Endothelial cell of umbilical vein (primary cell): ENCODE results near the gene YARS1. TPM values are rescaled to one million over a fixed set of nuclear protein-coding genes. Genes with fewer than 3 reads are reported as not detected.
"Not testable (repeated sequence)": the region's sequence is repeated elsewhere in the genome, so short reads cannot be mapped to it uniquely, and the experiment has no call there.

Experiments used
- BruUV-seq: library from RNA; stranded (reverse); fragments of 400-500 nt; replicated peaks from 2 replicates; lab custom pipeline; 2021; lab: Mats Ljungman, UMichigan
- CTCF ChIA-PET: fragments of 300-600, 350-600 bp; sonication (Branson Sonifier 250); formaldehyde crosslinking; loops from one replicate; lab custom pipeline; 2021; ENCODE audit warnings: antibody characterized with exemption, inconsistent platforms; lab: Charles Lee
- POLR2A ChIA-PET: fragments of 300-600, 350-600 bp; sonication (Branson Sonifier 250); formaldehyde crosslinking; loops from one replicate; lab custom pipeline; 2021; ENCODE audit warnings: antibody characterized with exemption, inconsistent platforms; lab: Charles Lee
- DNase-seq: peaks from one replicate; pipeline ENCODE4 v3.0.0-alpha.2; 2011; ENCODE audit warnings: low read depth, low spot score
- FAIRE-seq: peaks from 2 replicates; lab custom pipeline; 2011; peaks lifted over from hg19 to GRCh38; lab: Jason Lieb, UNC
- H2AFZ ChIP-seq: 2 replicates; pipeline ENCODE4 v1.6.0; 2012; ENCODE audit warnings: low read depth, low read length, control low read depth, inconsistent platforms
- H3K27ac ChIP-seq: 2 replicates; pipeline ENCODE4 v1.5.1; 2011; ENCODE audit warnings: low read depth, mild to moderate bottlenecking, control low read depth, low read length, moderate library complexity; ENCODE audit not compliant: insufficient read depth
- H3K27me3 ChIP-seq, 2 experiments: 2 replicates each; pipeline versions ENCODE4 v1.6.0 to v1.6.1; 2011; ENCODE audit warnings: low read length in 2 of 2, mixed read lengths in 1 of 2; ENCODE audit not compliant: control insufficient read depth in 2 of 2, insufficient read depth in 2 of 2
- H3K36me3 ChIP-seq, 2 experiments: 2 replicates in 1 of 2; 3 replicates in 1 of 2; pipeline ENCODE4 v1.5.1; 2011; ENCODE audit warnings: low read length in 2 of 2, mild to moderate bottlenecking in 1 of 2, moderate library complexity in 1 of 2; ENCODE audit not compliant: control insufficient read depth in 2 of 2, insufficient read depth in 2 of 2; ENCODE audit errors: extremely low read depth in 1 of 2
- H3K4me1 ChIP-seq: 3 replicates; pipeline ENCODE4 v1.5.1; 2011; ENCODE audit warnings: mild to moderate bottlenecking, low read length; ENCODE audit not compliant: control insufficient read depth, insufficient read depth; ENCODE audit errors: extremely low read depth
- H3K4me2 ChIP-seq: 2 replicates; pipeline ENCODE4 v1.6.1; 2011; ENCODE audit warnings: low read length, control low read depth, mixed read lengths; ENCODE audit not compliant: insufficient read depth
- H3K4me3 ChIP-seq, 3 experiments: fragments of 200-600 bp in 1 of 3; sonication (generic), shearing (Covaris generic) in 1 of 3; replicated peaks in 1 of 3; 2 replicates each; pipeline ENCODE4 v1.5.1; 2011 to 2016; ENCODE audit warnings: control low read depth in 3 of 3, low read length in 3 of 3, mild to moderate bottlenecking in 2 of 3, inconsistent platforms in 1 of 3, low read depth in 1 of 3, moderate library complexity in 1 of 3; ENCODE audit not compliant: insufficient read depth in 1 of 3
- H3K79me2 ChIP-seq: 2 replicates; pipeline ENCODE4 v1.6.0; 2012; ENCODE audit warnings: low read length, inconsistent platforms; ENCODE audit not compliant: control insufficient read depth, insufficient read depth
- H3K9ac ChIP-seq: replicated peaks from 2 replicates; pipeline ENCODE3; 2011; ENCODE audit warnings: low read length, control low read depth; ENCODE audit not compliant: insufficient read depth; ENCODE audit errors: extremely low read depth
- H3K9me1 ChIP-seq: replicated peaks from 3 replicates; pipeline ENCODE4 v1.6.0; 2011; ENCODE audit warnings: mild to moderate bottlenecking, low read length; ENCODE audit not compliant: control insufficient read depth, insufficient read depth; ENCODE audit errors: extremely low read depth
- H3K9me3 ChIP-seq: replicated peaks from 2 replicates; pipeline ENCODE4 v1.5.1; 2012; ENCODE audit warnings: low read length, inconsistent platforms; ENCODE audit not compliant: control insufficient read depth, insufficient read depth
- H4K20me1 ChIP-seq: replicated peaks from 2 replicates; pipeline ENCODE3; 2011; ENCODE audit warnings: mild to moderate bottlenecking, low read length; ENCODE audit not compliant: control insufficient read depth, insufficient read depth; ENCODE audit errors: extremely low read depth
- CTCF ChIP-seq, 2 donors: IDR thresholded peaks; 1 replicate in 1 of 2; 2 replicates in 1 of 2; pipeline ENCODE4 v1.5.1; 2011; ENCODE audit warnings: low read length in 2 of 2, mild to moderate bottlenecking in 2 of 2, moderate library complexity in 2 of 2, control low read depth in 1 of 2, inconsistent platforms in 1 of 2, low read depth in 1 of 2; ENCODE audit not compliant: insufficient read depth in 1 of 2; ENCODE audit errors: extremely low read depth in 1 of 2
- EZH2 ChIP-seq: IDR thresholded peaks from 2 replicates; pipeline ENCODE4 v1.6.1; 2012; ENCODE audit warnings: borderline replicate concordance, low read depth, mild to moderate bottlenecking, moderate library complexity, low read length, inconsistent platforms; ENCODE audit not compliant: severe bottlenecking
- FOS ChIP-seq: IDR thresholded peaks from 2 replicates; pipeline ENCODE4 v1.6.1; 2011; ENCODE audit warnings: mild to moderate bottlenecking, low read length, moderate library complexity, borderline replicate concordance; ENCODE audit not compliant: insufficient read depth
- GATA2 ChIP-seq: IDR thresholded peaks from 2 replicates; pipeline ENCODE4 v1.7.0; 2011; ENCODE audit warnings: low read depth, mild to moderate bottlenecking, moderate library complexity, mixed read lengths, low read length; ENCODE audit not compliant: insufficient read length, insufficient read depth
- JUN ChIP-seq: IDR thresholded peaks from 2 replicates; pipeline ENCODE4 v1.6.1; 2011; ENCODE audit warnings: borderline replicate concordance, low read depth; ENCODE audit not compliant: insufficient read length, insufficient read depth
- MAX ChIP-seq: IDR thresholded peaks from 2 replicates; pipeline ENCODE4 v1.6.1; 2011; ENCODE audit not compliant: insufficient read depth, insufficient read length
- MYC ChIP-seq: IDR thresholded peaks from one replicate; pipeline ENCODE4 v1.6.1; 2011; ENCODE audit warnings: mild to moderate bottlenecking, low read depth, low read length
- POLR2A ChIP-seq: IDR thresholded peaks from 2 replicates; pipeline ENCODE4 v1.6.1; 2012; ENCODE audit warnings: low read depth, mild to moderate bottlenecking, control low read depth, low read length
- POLR2AphosphoS5 ChIP-seq: IDR thresholded peaks from 2 replicates; pipeline ENCODE4 v1.6.1; 2012; ENCODE audit warnings: low read depth, mild to moderate bottlenecking, control low read depth, low read length, moderate library complexity; ENCODE audit not compliant: insufficient read depth
- dilution Hi-C: fragments of 300-500 bp; cut with MboI; formaldehyde crosslinking; loops from one replicate; pipeline ENCODE4 v1.15.0; 2019; ENCODE audit warnings: low sequenced_read_pairs; ENCODE audit not compliant: extremely low pct_ligation_motif_present
- intact Hi-C: fragments of 100-400 bp; cut with micrococcal nuclease; formaldehyde crosslinking; loops from one replicate; pipeline ENCODE4 v1.10.0; 2022
- polyA plus RNA-seq, 4 experiments: library from polyadenylated mRNA; depleted of rRNA in 3 of 4; stranded (reverse) in 3 of 4; unstranded in 1 of 4; fragments of >200 nt; gene quantifications; 2 replicates each; pipeline versions ENCODE4 v1.2.1 to v1.2.3, GENCODE V29; 2011 to 2012; ENCODE audit warnings: missing spikeins in 1 of 4
- total RNA-seq: library from RNA; stranded (reverse); gene quantifications from 2 replicates; pipeline ENCODE4 v1.2.3, GENCODE V29; 2021

YARS1 gene
- total and polyA plus RNA-seq, 2 donors (not counting 3 experiments of a cell fraction or from before 2014, with no cell fraction given), result 38.2 to 144 TPM

GRCh38 chr1:32795763-32796162 is 21.4 kb downstream of the YARS1 start:
- H3K9me3 ChIP-seq, H3K4me3 ChIP-seq, H3K9me1 ChIP-seq, H2AFZ ChIP-seq, H4K20me1 ChIP-seq, BruUV-seq, H3K4me1 ChIP-seq, H3K27me3 ChIP-seq, H3K4me2 ChIP-seq, dilution Hi-C loops, H3K9ac ChIP-seq: not testable (repeated sequence)
- ChIA-PET CTCF (interaction anchor here (0.6 to 1.1 kb wide), 4 partner anchors 10 to 122 kb away, joined by 3 to 6 read pairs (median 3); no protein-coding TSS in a partner anchor), POLR2A (interaction anchor here (0.7 kb wide), 1 partner anchor 574 kb away, joined by 4 read pairs; no protein-coding TSS in a partner anchor)
- TF ChIP-seq JUN, result peak; percentile 77
- TF ChIP-seq FOS, result peak; percentile 43
- FAIRE-seq (peak; percentile 90), DNase-seq (peak; percentile 84)
- Histone ChIP-seq H3K36me3 (peaks cover 5 to 13% of the 10 kb centered on the region in 2 experiments), H3K79me2 (peaks cover 14% of the 10 kb centered on the region), H3K27ac (peak overlapping the region; percentile 29)
- intact Hi-C loops, result loop anchor here (2.0 kb wide), 1 partner anchor 21 kb away; the partner anchor contains the start of genes S100PBP and YARS1

GRCh38 chr1:32791881-32792280 is 25.3 kb downstream of the YARS1 start:
- BruUV-seq, result no TSS peak
- H3K4me2 ChIP-seq, result no peak overlapping the region
- no peak for FAIRE-seq

More at GRCh38 chr1:32791881-32792280, 25.3 kb downstream of the YARS1 start:
- Histone ChIP-seq H2AFZ (no peak overlapping the region), H3K9ac (no peak overlapping the region), H3K27me3 (no peaks in the 10 kb centered on the region), H3K9me1 (no peaks in the 10 kb centered on the region), H4K20me1 (no peaks in the 10 kb centered on the region), H3K9me3 (no peaks in the 10 kb centered on the region), H3K36me3 (peaks cover 2 to 8% of the 10 kb centered on the region in 2 experiments), H3K4me3 (no peak overlapping the region), H3K79me2 (peaks cover 4% of the 10 kb centered on the region), H3K27ac (no peak overlapping the region), H3K4me1 (peaks cover 10% of the 10 kb centered on the region)
- no peak for TF ChIP-seq MAX
- TF ChIP-seq POLR2AphosphoS5, result no peak
- TF ChIP-seq EZH2, result no peak
- TF ChIP-seq JUN, result no peak
- TF ChIP-seq POLR2A, result no peak
- no peak for TF ChIP-seq CTCF (IDR thresholded peaks at IDR 0.05; ENCODE audit: extremely low read depth in 1 of 2, insufficient read depth in 1 of 2, low read depth in 1 of 2, low read length in 2 of 2)
- TF ChIP-seq MYC, result no peak
- no peak for TF ChIP-seq FOS
- TF ChIP-seq GATA2, result no peak
- intact Hi-C loops (no loop called here), dilution Hi-C loops (no loop called here)
- ChIA-PET POLR2A (no interaction called here), CTCF (interaction anchor here (2.5 kb wide), 1 partner anchor 79 kb away, joined by 13 read pairs; no protein-coding TSS in a partner anchor)
- no peak for DNase-seq
